GM18951 (cell line): ENCODE results near the gene DCHS2.

Experiments
- POLR2A ChIP-seq: IDR thresholded peaks from 4 replicates; pipeline ENCODE4 v1.6.1; 2011; ENCODE audit warnings: mild to moderate bottlenecking; ENCODE audit not compliant: insufficient read length, insufficient read depth; ENCODE audit errors: extremely low read depth
- in situ Hi-C: fragments of 300-500 bp; cut with MboI; formaldehyde crosslinking; loops from one replicate; pipeline ENCODE4 v1.12.0; 2022; ENCODE audit warnings: low sequenced_read_pairs, mixed read lengths, inconsistent platforms; ENCODE audit not compliant: unreplicated experiment

Gene DCHS2

DNA sequence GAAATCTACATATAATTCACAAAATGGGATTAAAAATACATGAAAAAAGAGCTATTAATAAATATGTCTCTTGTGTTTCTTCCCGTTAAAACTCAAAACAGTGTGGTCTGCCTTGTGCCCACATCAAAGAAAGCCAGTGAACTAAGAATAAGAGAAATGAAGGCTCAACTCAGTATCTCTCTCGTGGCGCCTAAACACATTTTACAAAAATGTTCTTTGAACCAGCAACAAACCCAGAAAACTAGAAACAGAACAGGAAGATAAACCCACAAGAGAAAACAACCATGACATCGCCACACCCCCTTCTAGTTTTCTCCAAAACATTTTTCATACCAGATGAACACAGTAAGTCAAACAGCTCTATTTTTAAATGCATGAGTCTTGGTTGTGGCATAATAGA is 130.1 kb downstream of the DCHS2 start:
- no peak for TF ChIP-seq POLR2A
- in situ Hi-C loops: no loop called here

- no peak for TF ChIP-seq POLR2A
- in situ Hi-C loops: no loop called here
Measured at GRCh38 chr4:154360491-154360890, 131.1 kb downstream of the DCHS2 start.

GRCh38 chr4:154354883-154355282 is 136.7 kb downstream of the DCHS2 start:
- in situ Hi-C loops: no loop called here
- TF ChIP-seq POLR2A: no peak

- in situ Hi-C loops: loop anchor here (25.0 kb wide), 1 partner anchor 162 kb away; no protein-coding TSS in a partner anchor
- no peak for TF ChIP-seq POLR2A
Measured at GRCh38 chr4:154349829-154350228, 141.8 kb downstream of the DCHS2 start.

DNA sequence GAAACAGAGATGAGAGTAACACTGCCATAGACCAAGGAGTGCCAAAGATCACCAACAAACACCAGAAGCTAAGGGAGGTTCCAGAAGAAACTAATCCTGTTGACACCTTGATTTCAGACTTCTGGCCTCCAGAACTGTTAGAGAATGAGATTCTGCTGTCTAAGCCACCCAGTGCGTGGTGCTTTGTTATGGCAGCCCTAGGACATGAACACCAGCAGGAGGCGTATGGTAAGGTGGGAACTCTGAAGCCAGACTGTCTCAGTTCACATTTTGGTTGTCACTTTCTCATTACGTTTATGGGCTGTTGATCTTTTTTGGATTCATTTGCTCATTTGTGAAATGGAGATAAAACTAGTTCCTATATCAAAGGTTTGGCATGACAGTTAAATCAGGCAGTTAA is 142.9 kb downstream of the DCHS2 start:
- in situ Hi-C loops: loop anchor here (25.0 kb wide), 1 partner anchor 164 kb away; no protein-coding TSS in a partner anchor
- no peak for TF ChIP-seq POLR2A

GRCh38 chr4:154345359-154345758 is 146.2 kb downstream of the DCHS2 start:
- in situ Hi-C loops: loop anchor here (25.0 kb wide), 1 partner anchor 167 kb away; no protein-coding TSS in a partner anchor
- no peak for TF ChIP-seq POLR2A

GRCh38 chr4:154344686-154345085 is 146.9 kb downstream of the DCHS2 start:
- TF ChIP-seq POLR2A: no peak
- in situ Hi-C loops: loop anchor here (25.0 kb wide), 1 partner anchor 168 kb away; no protein-coding TSS in a partner anchor

DNA sequence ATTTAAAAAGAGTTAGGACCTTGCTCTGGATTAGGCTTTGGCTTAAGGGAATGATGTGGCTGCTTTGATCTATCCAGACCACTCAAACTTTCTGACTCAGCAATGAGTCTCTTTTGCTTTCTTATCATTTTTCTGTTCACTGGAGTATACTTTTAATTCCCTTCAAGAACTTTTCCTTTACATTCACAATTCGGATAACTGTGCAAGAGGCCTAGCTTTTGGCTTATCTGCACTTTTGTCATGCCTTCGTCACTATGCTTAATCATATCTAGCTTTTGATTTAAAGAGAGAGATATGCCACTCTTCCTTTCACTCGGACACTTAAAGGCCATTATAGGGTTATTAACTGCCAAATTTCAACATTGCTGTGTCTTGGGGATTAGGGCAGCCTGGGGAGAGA is 147.9 kb downstream of the DCHS2 start:
- in situ Hi-C loops: loop anchor here (25.0 kb wide), 1 partner anchor 169 kb away; no protein-coding TSS in a partner anchor
- no peak for TF ChIP-seq POLR2A

DNA sequence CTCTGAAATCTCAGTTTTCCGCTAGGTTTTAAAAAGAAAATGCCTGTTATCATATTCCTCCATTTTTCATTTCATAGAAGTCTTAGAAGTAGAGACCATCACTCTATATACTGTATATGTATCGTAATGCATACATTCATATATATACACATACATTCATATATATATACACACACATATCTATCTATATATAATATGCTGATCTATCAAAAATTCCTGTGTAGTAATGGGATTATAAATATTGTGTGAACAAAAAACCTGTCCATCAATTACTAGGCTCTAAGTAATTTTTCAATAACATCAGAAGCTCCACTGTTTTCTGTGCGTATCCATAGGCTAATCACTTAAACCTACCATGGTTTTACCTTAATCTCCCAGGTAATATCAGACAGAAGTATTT is 150.2 kb downstream of the DCHS2 start:
- TF ChIP-seq POLR2A: no peak
- in situ Hi-C loops: loop anchor here (25.0 kb wide), 1 partner anchor 171 kb away; no protein-coding TSS in a partner anchor

GRCh38 chr4:154335588-154335987 is 156.0 kb downstream of the DCHS2 start:
- no peak for TF ChIP-seq POLR2A

GRCh38 chr4:154332681-154333421 is 158.7 kb downstream of the DCHS2 start:
- in situ Hi-C loops: loop anchor here (25.0 kb wide), 1 partner anchor 179 kb away; no protein-coding TSS in a partner anchor

More at GRCh38 chr4:154335588-154335987, 156.0 kb downstream of the DCHS2 start:
- in situ Hi-C loops: loop anchor here (25.0 kb wide), 1 partner anchor 177 kb away; no protein-coding TSS in a partner anchor

DNA sequence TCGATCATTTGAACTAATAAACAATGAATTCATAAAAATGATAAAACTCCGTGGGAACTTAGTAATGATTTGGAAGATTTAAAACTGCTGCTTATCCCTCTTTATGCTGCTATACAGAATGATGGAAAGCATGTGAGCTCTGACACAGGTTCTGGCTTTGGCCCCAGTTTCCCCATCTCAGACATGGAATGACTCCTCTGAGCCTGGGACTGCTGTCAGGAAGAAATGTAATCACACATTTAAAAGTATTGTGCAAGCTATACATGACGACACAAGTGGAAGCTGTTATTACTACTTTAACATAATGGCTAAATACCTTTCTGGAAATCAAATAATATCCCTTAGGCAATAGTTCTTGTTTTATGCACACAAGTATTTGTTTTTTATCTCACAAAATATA is 161.7 kb downstream of the DCHS2 start:
- in situ Hi-C loops: loop anchor here (25.0 kb wide), 1 partner anchor 182 kb away; no protein-coding TSS in a partner anchor
- no peak for TF ChIP-seq POLR2A

More at GRCh38 chr4:154332681-154333421, 158.7 kb downstream of the DCHS2 start:
- no peak for TF ChIP-seq POLR2A

- TF ChIP-seq POLR2A: no peak
- in situ Hi-C loops: loop anchor here (25.0 kb wide), 1 partner anchor 183 kb away; no protein-coding TSS in a partner anchor
Measured at GRCh38 chr4:154329268-154329868, 162.2 kb downstream of the DCHS2 start.
